ENCODE data around the gene MAP3K5. TPM values are rescaled to one million over a fixed set of nuclear protein-coding genes. Genes with fewer than 3 reads are reported as not detected.
"Not testable (repeated sequence)": the region's sequence is repeated elsewhere in the genome, so short reads cannot be mapped to it uniquely, and the experiment has no call there.

The MAP3K5 gene
- total RNA-seq, 4 donors from 2014 or later: 19.4 to 36.1 (median 21.1) TPM

GRCh38 chr6:136593748-136594490 is 198.4 kb downstream of the MAP3K5 start:
- WGBS: 71% methylated on average over 6 of the region's 6 CpGs
- Histone ChIP-seq H3K36me3 (peaks cover 22% of the 10 kb centered on the region), H3K9me3 (no peaks in the 10 kb centered on the region), H3K4me3 (no peak overlapping the region), H3K27ac (no peak overlapping the region), H3K27me3 (no peaks in the 10 kb centered on the region), H3K4me1 (peaks cover 5% of the 10 kb centered on the region)
- no peak for TF ChIP-seq POLR2A (IDR thresholded peaks at IDR 0.05)
- no peak for DNase-seq (ENCODE audit: low spot score in 2 of 2)

- 65% methylated on average over 2 of the region's 2 CpGs for WGBS
- DNase-seq (ENCODE audit: low spot score in 2 of 2): no peak
- Histone ChIP-seq H3K27ac (no peak overlapping the region), H3K9me3 (no peaks in the 10 kb centered on the region), H3K36me3 (peaks cover 22% of the 10 kb centered on the region), H3K4me1 (peaks cover 5% of the 10 kb centered on the region), H3K4me3 (no peak overlapping the region), H3K27me3 (no peaks in the 10 kb centered on the region)
- TF ChIP-seq EP300 (IDR thresholded peaks at IDR 0.05) (no peak), POLR2AphosphoS5 (IDR thresholded peaks at IDR 0.05) (no peak), POLR2A (IDR thresholded peaks at IDR 0.05) (no peak), CTCF (IDR thresholded peaks at IDR 0.05) (no peak)
These were observed 199.2 kb downstream of the MAP3K5 start for GRCh38 chr6:136592930-136593673.

GRCh38 chr6:136591617-136592016 is 200.7 kb downstream of the MAP3K5 start:
- Histone ChIP-seq H3K27me3 (no peaks in the 10 kb centered on the region), H3K4me3 (no peak overlapping the region), H3K27ac (no peak overlapping the region), H3K36me3 (peaks cover 22% of the 10 kb centered on the region), H3K9me3 (no peaks in the 10 kb centered on the region), H3K4me1 (peaks cover 7% of the 10 kb centered on the region)
- no peak for DNase-seq (ENCODE audit: low spot score in 2 of 2)
- 93% methylated on average over 1 of the region's 1 CpG for WGBS
- no peak for TF ChIP-seq CTCF (IDR thresholded peaks at IDR 0.05)

- H3K27ac ChIP-seq; H3K4me3 ChIP-seq; H3K9me3 ChIP-seq; DNase-seq (ENCODE audit: low spot score in 2 of 2); H3K27me3 ChIP-seq: not testable (repeated sequence)
- Histone ChIP-seq H3K4me1 (peaks cover 15% of the 10 kb centered on the region), H3K36me3 (peaks cover 22% of the 10 kb centered on the region)
- WGBS: 96% methylated on average over 2 of the region's 2 CpGs
These were observed 201.4 kb downstream of the MAP3K5 start for GRCh38 chr6:136590846-136591245.

- Histone ChIP-seq H3K4me3 (no peak overlapping the region), H3K27me3 (no peaks in the 10 kb centered on the region), H3K27ac (no peak overlapping the region), H3K9me3 (no peaks in the 10 kb centered on the region), H3K4me1 (peaks cover 25% of the 10 kb centered on the region), H3K36me3 (peaks cover 22% of the 10 kb centered on the region)
- TF ChIP-seq POLR2A (IDR thresholded peaks at IDR 0.05) (no peak), EP300 (IDR thresholded peaks at IDR 0.05) (no peak), POLR2AphosphoS5 (IDR thresholded peaks at IDR 0.05) (no peak), CTCF (IDR thresholded peaks at IDR 0.05) (no peak)
- 80% methylated on average over 1 of the region's 1 CpG for whole genome bisulfite sequencing
- no peak for DNase-seq (ENCODE audit: low spot score in 2 of 2)
These were observed 204.8 kb downstream of the MAP3K5 start for GRCh38 chr6:136587527-136587926.

- TF ChIP-seq EP300 (IDR thresholded peaks at IDR 0.05) (no peak), CTCF (IDR thresholded peaks at IDR 0.05) (no peak), POLR2A (IDR thresholded peaks at IDR 0.05) (no peak), POLR2AphosphoS5 (IDR thresholded peaks at IDR 0.05) (no peak)
- 46% methylated on average over 4 of the region's 4 CpGs for whole genome bisulfite sequencing
- Histone ChIP-seq H3K9me3 (no peaks in the 10 kb centered on the region), H3K36me3 (peaks cover 11% of the 10 kb centered on the region), H3K27ac (peak overlapping the region; percentile 52), H3K27me3 (no peaks in the 10 kb centered on the region), H3K4me1 (peaks cover 29% of the 10 kb centered on the region), H3K4me3 (no peak overlapping the region)
- no peak for DNase-seq (ENCODE audit: low spot score in 2 of 2)
These were observed 206.0 kb downstream of the MAP3K5 start for GRCh38 chr6:136586295-136586694.

GRCh38 chr6:136585523-136585922 is 206.8 kb downstream of the MAP3K5 start:
- H3K36me3 ChIP-seq; H3K27ac ChIP-seq; DNase-seq (ENCODE audit: low spot score in 2 of 2); H3K27me3 ChIP-seq; H3K9me3 ChIP-seq; H3K4me3 ChIP-seq: not testable (repeated sequence)
- WGBS: 88% methylated on average over 2 of the region's 2 CpGs
- H3K4me1 ChIP-seq: peaks cover 29% of the 10 kb centered on the region

GRCh38 chr6:136584290-136584689 is 208.0 kb downstream of the MAP3K5 start:
- not testable (repeated sequence) for H3K9me3 ChIP-seq; H3K4me3 ChIP-seq; DNase-seq (ENCODE audit: low spot score in 2 of 2); H3K27ac ChIP-seq; H3K36me3 ChIP-seq; H3K27me3 ChIP-seq
- peaks cover 29% of the 10 kb centered on the region for H3K4me1 ChIP-seq
- 94% methylated on average over 5 of the region's 5 CpGs for WGBS

All from suprapubic skin (tissue), 4 donors.